ENCODE data around the gene CCT7.

Gene CCT7

GRCh38 chr2:73233154-73233931 lies 765 bp upstream of the CCT7 start, which contains the start of gene PRADC1 (continued):
- TF ChIP-seq SETDB1 (IDR thresholded peaks at IDR 0.05; ENCODE audit: insufficient read length, low read length), result no peak
- 0 out of 2 replicates have a peak, but pooled peaks have one; percentile 31 for TF ChIP-seq ZNF843 (tag by site-specific recombination; IDR thresholded peaks at IDR 0.05)
- TF ChIP-seq INSM2 (tag by site-specific recombination; IDR thresholded peaks at IDR 0.05), result 0 out of 2 replicates have a peak, but pooled peaks have one; percentile 56
- peak; percentile 100 for TF ChIP-seq ZBTB17 (tag by site-specific recombination; IDR thresholded peaks at IDR 0.05)
- peak; percentile 47 for TF ChIP-seq CTCF (tag by site-specific recombination; IDR thresholded peaks at IDR 0.05)
- no peak for TF ChIP-seq PRDM2 (tag by site-specific recombination; IDR thresholded peaks at IDR 0.05; ENCODE audit: borderline replicate concordance)
- TF ChIP-seq ZNF561 (tag by site-specific recombination; IDR thresholded peaks at IDR 0.05; ENCODE audit: borderline replicate concordance), result 0 out of 2 replicates have a peak, but pooled peaks have one; percentile 11
- TF ChIP-seq KLF10 (tag by site-specific recombination; IDR thresholded peaks at IDR 0.05), result peak; percentile 83
- no peak for TF ChIP-seq ZBTB21 (tag by site-specific recombination; IDR thresholded peaks at IDR 0.05)
- TF ChIP-seq ZNF19 (tag by site-specific recombination; IDR thresholded peaks at IDR 0.05; ENCODE audit: low read depth), result no peak
- peak; percentile 94 for TF ChIP-seq KLF9 (tag by site-specific recombination; IDR thresholded peaks at IDR 0.05; ENCODE audit: low read depth)
- no peak for TF ChIP-seq ZNF555 (tag by site-specific recombination; conservative IDR thresholded peaks at IDR 0.05)
- peak; percentile 59 for TF ChIP-seq KLF8 (tag by site-specific recombination; IDR thresholded peaks at IDR 0.05)
- no peak for TF ChIP-seq ZNF658 (tag by site-specific recombination; IDR thresholded peaks at IDR 0.05)
- peak; percentile 40; the same call in 1 of the 2 replicates for TF ChIP-seq ZNF692 (tag by site-specific recombination; IDR thresholded peaks at IDR 0.05)
- no peak for TF ChIP-seq SCRT2 (tag by site-specific recombination; IDR thresholded peaks at IDR 0.05)
- TF ChIP-seq ZNF768 (tag by site-specific recombination; IDR thresholded peaks at IDR 0.05), result no peak
- TF ChIP-seq PRDM10 (tag by site-specific recombination; IDR thresholded peaks at IDR 0.05), result peak; percentile 86
- TF ChIP-seq REST (tag by site-specific recombination; IDR thresholded peaks at IDR 0.05), result no peak
- TF ChIP-seq MEIS1 (CRISPR knock-in tag; IDR thresholded peaks at IDR 0.05; ENCODE audit: borderline replicate concordance), result no peak

All from HEK293 (cell line).